GM18520 (cell line): ENCODE measurements around the gene CDC14A.

Source experiments
- ATAC-seq: cut with Tn5 transposase; IDR thresholded peaks from one replicate; pipeline ENCODE4 v1.9.1; 2021; ENCODE audit not compliant: unreplicated experiment

CDC14A gene

DNA sequence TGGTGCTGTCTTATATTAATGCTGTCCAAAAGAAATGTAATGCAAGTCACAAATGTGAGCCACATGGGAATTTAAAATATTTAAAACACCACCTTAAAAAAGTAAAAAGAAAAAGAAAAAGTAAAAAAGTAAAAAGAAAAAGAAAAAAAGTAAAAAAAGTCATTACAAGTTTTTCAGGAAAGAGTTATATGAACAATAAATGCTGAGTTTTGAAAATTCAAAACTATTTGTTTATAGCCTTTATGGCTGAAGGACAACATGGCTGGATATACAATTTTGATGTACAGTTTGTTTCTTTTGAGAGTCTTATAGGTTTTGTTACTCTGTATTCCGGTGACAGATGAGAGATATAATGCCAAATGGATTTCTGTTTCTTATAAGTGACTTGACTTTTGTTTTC lies 214.8 kb downstream of the CDC14A start:
- ATAC-seq = no peak
